ENCODE measurements around the gene EVL. TPM values are rescaled to one million over a fixed set of nuclear protein-coding genes. Genes with fewer than 3 reads are reported as not detected.

Gene EVL
- total RNA-seq, 1 donor from 2014 or later = 290 TPM

DNA sequence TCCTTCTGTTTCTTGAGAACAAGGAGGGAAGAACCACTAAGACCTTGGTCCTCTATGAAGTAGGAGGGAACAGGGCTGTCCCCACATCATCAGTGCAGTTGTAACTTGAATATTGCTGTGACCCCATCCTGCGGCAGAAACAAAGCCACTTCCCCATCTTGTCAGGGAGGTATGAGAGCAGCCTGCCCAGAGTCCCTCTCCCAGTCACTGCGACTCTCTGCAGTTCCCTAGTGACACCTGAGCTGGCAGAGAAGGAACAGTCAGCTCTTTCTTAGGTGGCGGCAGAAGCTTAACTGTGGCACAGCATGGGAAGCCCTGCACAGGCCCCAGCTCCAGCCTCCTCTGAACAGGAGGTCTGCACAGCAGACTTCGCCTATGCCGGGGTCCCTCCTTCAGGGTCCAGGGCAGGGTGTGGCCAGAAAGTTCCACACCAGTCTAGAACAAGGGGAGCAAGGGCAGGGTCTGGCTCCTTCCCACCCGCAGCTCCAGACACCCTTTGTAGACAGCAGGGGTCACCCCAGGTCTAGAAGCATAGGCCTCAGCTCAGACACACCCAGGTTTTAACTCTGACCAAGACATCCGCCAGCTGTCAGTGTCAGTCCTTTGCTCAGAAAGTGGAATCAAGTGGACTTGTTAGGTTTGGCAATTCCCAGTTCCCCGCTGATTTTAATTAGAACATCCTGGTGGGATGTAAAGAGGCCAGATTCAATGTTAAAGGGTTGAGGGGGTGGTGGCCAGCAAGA lies 57.4 kb downstream of the EVL start:
- intact Hi-C loops (cut with micrococcal nuclease) = no loop called here
- Mint-ChIP-seq H3K36me3 (ENCODE audit: low read depth) (peaks cover 41% of the 10 kb centered on the region), H3K27me3 (ENCODE audit: insufficient read depth) (no peaks in the 10 kb centered on the region), H3K4me1 (ENCODE audit: low read depth) (peaks cover 18% of the 10 kb centered on the region), H3K27ac (no peak overlapping the region), H3K9me3 (no peaks in the 10 kb centered on the region), H3K4me3 (no peak overlapping the region)
- DNase-seq (ENCODE audit: low spot score) = no peak

DNA sequence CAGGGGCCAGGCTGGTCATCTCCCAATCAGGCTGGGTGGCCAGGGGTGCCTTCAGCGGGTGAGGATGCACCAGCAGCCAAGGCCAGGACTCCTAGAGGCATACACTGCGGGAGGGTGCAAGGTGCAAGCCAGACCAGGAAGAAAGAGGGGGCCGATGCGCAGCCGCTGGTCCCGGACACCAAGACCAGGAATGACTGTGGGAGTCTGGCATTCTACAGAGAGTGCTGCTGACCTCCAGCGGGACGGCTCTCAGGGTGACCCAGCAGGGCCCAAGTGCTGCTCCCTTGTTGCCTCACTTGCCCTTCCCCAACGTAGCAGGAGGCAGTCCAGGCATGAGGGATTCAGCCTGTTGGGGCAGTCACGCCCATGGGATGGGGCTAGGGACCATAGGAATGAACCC lies 58.4 kb downstream of the EVL start:
- Mint-ChIP-seq H3K4me1 (ENCODE audit: low read depth) (peaks cover 10% of the 10 kb centered on the region), H3K4me3 (no peak overlapping the region), H3K27me3 (ENCODE audit: insufficient read depth) (no peaks in the 10 kb centered on the region), H3K36me3 (ENCODE audit: low read depth) (peaks cover 35% of the 10 kb centered on the region), H3K27ac (no peak overlapping the region), H3K9me3 (no peaks in the 10 kb centered on the region)
- intact Hi-C loops (cut with micrococcal nuclease) = no loop called here
- DNase-seq (ENCODE audit: low spot score) = no peak

- intact Hi-C loops (cut with micrococcal nuclease) = no loop called here
- no peak for DNase-seq (ENCODE audit: low spot score)
- no peaks in the 10 kb centered on the region for H3K4me1 Mint-ChIP-seq (ENCODE audit: low read depth)
- peaks cover 30% of the 10 kb centered on the region for H3K36me3 Mint-ChIP-seq (ENCODE audit: low read depth)
- H3K27me3 Mint-ChIP-seq (ENCODE audit: insufficient read depth) = no peaks in the 10 kb centered on the region
- no peak overlapping the region for H3K4me3 Mint-ChIP-seq
- H3K27ac Mint-ChIP-seq = peak overlapping the region; percentile 10
- no peaks in the 10 kb centered on the region for H3K9me3 Mint-ChIP-seq
These were observed 59.4 kb downstream of the EVL start for GRCh38 chr14:100124551-100125088.

- no peak overlapping the region for H3K27ac Mint-ChIP-seq
- intact Hi-C loops (cut with micrococcal nuclease) = no loop called here
- no peak overlapping the region for H3K4me3 Mint-ChIP-seq
- peaks cover 37% of the 10 kb centered on the region for H3K36me3 Mint-ChIP-seq (ENCODE audit: low read depth)
- no peaks in the 10 kb centered on the region for H3K4me1 Mint-ChIP-seq (ENCODE audit: low read depth)
- H3K27me3 Mint-ChIP-seq (ENCODE audit: insufficient read depth) = no peaks in the 10 kb centered on the region
- H3K9me3 Mint-ChIP-seq = no peaks in the 10 kb centered on the region
- no peak for DNase-seq (ENCODE audit: low spot score)
These were observed 61.2 kb downstream of the EVL start for GRCh38 chr14:100126401-100126800.

- Mint-ChIP-seq H3K27ac (no peak overlapping the region), H3K27me3 (ENCODE audit: insufficient read depth) (no peaks in the 10 kb centered on the region), H3K36me3 (ENCODE audit: low read depth) (peaks cover 46% of the 10 kb centered on the region), H3K9me3 (no peaks in the 10 kb centered on the region), H3K4me3 (no peak overlapping the region), H3K4me1 (ENCODE audit: low read depth) (no peaks in the 10 kb centered on the region)
- DNase-seq (ENCODE audit: low spot score) = no peak
- intact Hi-C loops (cut with micrococcal nuclease) = no loop called here
These were observed 62.7 kb downstream of the EVL start for GRCh38 chr14:100127853-100128455.

DNA sequence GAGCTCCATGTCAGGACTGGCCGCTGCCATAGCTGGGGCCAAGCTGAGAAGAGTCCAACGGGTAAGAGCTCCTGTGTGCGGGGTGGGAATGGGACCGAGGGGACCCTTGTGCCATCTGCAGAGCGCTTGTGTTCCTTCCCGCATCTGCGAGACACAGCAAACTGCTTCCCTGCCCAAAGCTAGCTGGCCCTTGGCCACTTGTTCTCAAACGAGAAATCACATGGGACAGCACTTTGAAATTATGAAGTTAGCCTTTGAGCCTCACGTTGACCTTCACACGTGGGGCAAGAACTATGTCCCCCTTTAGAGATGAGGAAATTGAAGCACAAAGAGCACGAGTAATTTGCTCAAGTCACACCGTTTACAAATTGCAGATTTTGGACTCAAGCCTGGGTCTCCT lies 63.5 kb downstream of the EVL start:
- H3K4me3 Mint-ChIP-seq = no peak overlapping the region
- DNase-seq (ENCODE audit: low spot score) = no peak
- no peaks in the 10 kb centered on the region for H3K27me3 Mint-ChIP-seq (ENCODE audit: insufficient read depth)
- no peaks in the 10 kb centered on the region for H3K4me1 Mint-ChIP-seq (ENCODE audit: low read depth)
- peaks cover 49% of the 10 kb centered on the region for H3K36me3 Mint-ChIP-seq (ENCODE audit: low read depth)
- no peak overlapping the region for H3K27ac Mint-ChIP-seq
- no peaks in the 10 kb centered on the region for H3K9me3 Mint-ChIP-seq
- intact Hi-C loops (cut with micrococcal nuclease) = no loop called here

- Mint-ChIP-seq H3K27ac (peak overlapping the region; percentile 44), H3K4me3 (no peak overlapping the region), H3K36me3 (ENCODE audit: low read depth) (peaks cover 54% of the 10 kb centered on the region), H3K9me3 (no peaks in the 10 kb centered on the region), H3K27me3 (ENCODE audit: insufficient read depth) (no peaks in the 10 kb centered on the region), H3K4me1 (ENCODE audit: low read depth) (no peaks in the 10 kb centered on the region)
- intact Hi-C loops (cut with micrococcal nuclease) = no loop called here
- DNase-seq (ENCODE audit: low spot score) = no peak
These were observed 64.0 kb downstream of the EVL start for GRCh38 chr14:100129161-100129589.

DNA sequence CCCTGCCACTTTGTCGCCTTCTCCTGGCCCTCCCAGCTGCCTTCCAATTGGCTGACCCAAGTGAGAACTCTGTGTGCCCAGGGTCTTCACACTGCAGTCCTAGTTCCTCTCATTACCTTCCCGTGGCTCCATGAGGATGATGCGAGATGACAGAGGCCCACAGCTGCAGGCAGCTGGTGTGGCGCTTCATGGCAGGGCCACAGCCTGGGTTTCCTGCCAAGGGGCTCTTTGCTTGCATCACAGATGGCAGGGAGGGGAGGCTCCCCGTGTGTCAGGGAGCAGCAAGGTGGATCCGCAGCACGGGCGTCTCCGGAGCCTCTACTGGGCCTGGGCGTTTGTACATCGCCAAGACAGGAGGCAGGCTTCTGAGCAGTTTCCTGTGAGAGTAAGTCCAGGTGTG lies 65.3 kb downstream of the EVL start:
- DNase-seq (ENCODE audit: low spot score) = no peak
- Mint-ChIP-seq H3K36me3 (ENCODE audit: low read depth) (peaks cover 59% of the 10 kb centered on the region), H3K4me1 (ENCODE audit: low read depth) (no peaks in the 10 kb centered on the region), H3K4me3 (no peak overlapping the region), H3K27me3 (ENCODE audit: insufficient read depth) (no peaks in the 10 kb centered on the region), H3K9me3 (no peaks in the 10 kb centered on the region), H3K27ac (no peak overlapping the region)
- intact Hi-C loops (cut with micrococcal nuclease) = no loop called here

DNA sequence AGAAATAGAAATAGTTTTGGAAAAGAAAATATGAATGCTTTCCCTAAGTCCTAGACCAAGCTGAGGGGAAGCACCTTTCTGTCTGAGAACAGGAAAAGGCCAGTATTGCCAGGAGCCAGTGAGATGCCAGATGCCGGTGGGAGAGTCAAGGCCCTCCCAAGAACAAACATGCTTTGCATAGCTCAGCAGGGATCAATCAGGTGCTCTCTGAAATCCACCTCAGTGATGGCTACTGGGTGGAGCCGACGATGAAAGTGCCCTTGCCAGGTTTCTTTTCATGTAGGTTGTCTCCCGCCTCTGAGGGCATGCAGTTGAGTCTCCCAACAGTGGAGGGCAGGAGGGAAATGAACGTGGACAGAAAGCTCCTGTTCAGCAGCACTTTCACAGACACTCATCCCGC lies 66.0 kb downstream of the EVL start:
- DNase-seq (ENCODE audit: low spot score) = no peak
- H3K27me3 Mint-ChIP-seq (ENCODE audit: insufficient read depth) = no peaks in the 10 kb centered on the region
- no peaks in the 10 kb centered on the region for H3K9me3 Mint-ChIP-seq
- intact Hi-C loops (cut with micrococcal nuclease) = no loop called here
- no peak overlapping the region for H3K4me3 Mint-ChIP-seq
- peaks cover 62% of the 10 kb centered on the region for H3K36me3 Mint-ChIP-seq (ENCODE audit: low read depth)
- H3K4me1 Mint-ChIP-seq (ENCODE audit: low read depth) = no peaks in the 10 kb centered on the region
- no peak overlapping the region for H3K27ac Mint-ChIP-seq

GRCh38 chr14:100132161-100132902 lies 67.1 kb downstream of the EVL start:
- Mint-ChIP-seq H3K4me1 (ENCODE audit: low read depth) (no peaks in the 10 kb centered on the region), H3K27ac (no peak overlapping the region), H3K36me3 (ENCODE audit: low read depth) (peaks cover 68% of the 10 kb centered on the region), H3K4me3 (no peak overlapping the region), H3K9me3 (no peaks in the 10 kb centered on the region), H3K27me3 (ENCODE audit: insufficient read depth) (no peaks in the 10 kb centered on the region)
- intact Hi-C loops (cut with micrococcal nuclease) = no loop called here
- no peak for DNase-seq (ENCODE audit: low spot score)

DNA sequence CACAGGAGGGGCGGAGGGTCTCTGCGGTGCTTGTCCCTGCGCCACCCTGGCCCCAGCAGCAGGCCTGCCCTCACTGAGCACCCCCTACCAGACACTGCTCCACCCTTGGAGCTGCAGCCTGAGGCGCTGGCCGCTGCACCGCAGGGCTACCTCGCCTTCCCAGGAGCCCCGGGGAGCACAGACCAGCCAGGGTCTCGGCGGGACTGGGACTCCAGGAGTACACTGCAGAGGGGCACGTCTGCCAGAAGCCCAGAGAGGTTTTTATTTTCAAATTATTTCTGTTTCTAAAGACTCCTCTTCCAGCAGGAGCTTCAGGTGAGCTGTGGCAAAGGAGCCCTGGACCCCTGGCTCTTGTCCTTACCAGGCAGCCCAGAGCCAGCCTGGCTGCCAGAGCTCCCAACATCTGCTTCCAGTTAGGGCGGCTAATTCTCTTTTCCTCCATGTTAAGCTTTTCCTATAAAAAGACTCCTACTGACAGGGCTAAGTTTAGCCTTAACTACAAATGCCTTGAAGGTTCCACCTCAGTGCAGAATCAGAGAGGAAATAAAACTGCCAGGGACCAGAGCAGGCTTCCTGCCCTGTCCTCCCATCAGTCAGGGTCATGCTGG lies 67.8 kb downstream of the EVL start:
- DNase-seq (ENCODE audit: low spot score) = no peak
- Mint-ChIP-seq H3K27ac (no peak overlapping the region), H3K9me3 (no peaks in the 10 kb centered on the region), H3K36me3 (ENCODE audit: low read depth) (peaks cover 62% of the 10 kb centered on the region), H3K4me1 (ENCODE audit: low read depth) (no peaks in the 10 kb centered on the region), H3K4me3 (no peak overlapping the region), H3K27me3 (ENCODE audit: insufficient read depth) (no peaks in the 10 kb centered on the region)
- intact Hi-C loops (cut with micrococcal nuclease) = no loop called here

DNA sequence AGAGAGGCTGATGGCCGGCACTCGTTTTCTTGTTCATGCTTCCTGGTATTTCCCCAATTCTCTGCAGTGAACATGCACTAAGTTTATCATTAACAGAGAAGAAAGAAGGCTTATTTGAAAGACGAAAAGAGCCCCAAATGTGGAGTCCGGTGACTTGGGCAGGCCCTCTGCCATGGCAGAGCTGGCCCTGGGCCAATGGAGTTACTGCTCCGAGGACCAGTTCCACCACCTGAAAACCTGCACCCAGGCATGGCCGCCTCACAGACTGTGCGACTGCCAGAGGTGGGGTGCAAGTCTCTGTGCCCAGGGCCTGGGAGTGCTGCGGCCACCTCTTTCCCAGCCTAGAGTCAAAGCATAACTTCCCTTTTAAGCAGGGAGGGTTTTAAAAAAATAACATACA lies 69.4 kb downstream of the EVL start:
- intact Hi-C loops (cut with micrococcal nuclease) = no loop called here
- no peak for DNase-seq (ENCODE audit: low spot score)
- Mint-ChIP-seq H3K27me3 (ENCODE audit: insufficient read depth) (no peaks in the 10 kb centered on the region), H3K4me1 (ENCODE audit: low read depth) (no peaks in the 10 kb centered on the region), H3K27ac (no peak overlapping the region), H3K36me3 (ENCODE audit: low read depth) (peaks cover 70% of the 10 kb centered on the region), H3K4me3 (no peak overlapping the region), H3K9me3 (no peaks in the 10 kb centered on the region)

DNA sequence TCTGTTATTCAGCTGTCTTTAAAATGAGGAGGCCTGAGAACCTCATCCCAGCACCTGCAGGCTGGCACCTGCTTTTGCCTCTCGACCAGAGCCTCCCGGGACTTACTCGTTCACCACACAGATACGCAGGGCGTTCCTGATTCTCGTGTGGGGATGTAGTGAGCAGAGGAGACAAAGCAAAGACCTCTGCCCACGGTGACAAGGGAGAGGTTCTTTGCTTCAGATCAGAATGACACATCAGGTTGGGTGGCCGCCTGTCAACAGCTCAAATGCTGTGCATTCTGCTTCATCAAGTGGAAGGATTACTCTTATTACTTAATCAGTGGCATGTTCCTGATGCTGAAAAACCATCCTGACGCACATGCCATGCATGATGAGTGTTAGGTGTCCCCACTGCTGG lies 69.9 kb downstream of the EVL start:
- Mint-ChIP-seq H3K36me3 (ENCODE audit: low read depth) (peaks cover 70% of the 10 kb centered on the region), H3K9me3 (no peaks in the 10 kb centered on the region), H3K4me3 (no peak overlapping the region), H3K27me3 (ENCODE audit: insufficient read depth) (no peaks in the 10 kb centered on the region), H3K4me1 (ENCODE audit: low read depth) (no peaks in the 10 kb centered on the region), H3K27ac (no peak overlapping the region)
- intact Hi-C loops (cut with micrococcal nuclease) = no loop called here
- DNase-seq (ENCODE audit: low spot score) = no peak

All from activated T-helper 1 cell treated with anti-CD3 and anti-CD28 coated beads, Interleukin-12 subunit alpha, Interleukin-12 subunit beta, Interleukin-2, Interleukin-4 antibody, amounts not matched to agents 30 ng/mL and 10 ng/mL and 1 ng/mL, durations not matched to agents 14 hours and 24 hours and 36 hours (primary cell).